NCI-H460 (cell line): ENCODE results near the gene BTD. TPM values are rescaled to one million over a fixed set of nuclear protein-coding genes. Genes with fewer than 3 reads are reported as not detected.
A peak's percentile ranks its signal among the peaks of the same experiment; 100 is the strongest.

ENCODE experiments used
- DNase-seq: peaks from one replicate; pipeline ENCODE4 v3.0.0-alpha.2; 2016; ENCODE audit warnings: low read depth; ENCODE audit errors: extremely low read depth
- polyA plus RNA-seq: library from polyadenylated mRNA; depleted of rRNA; stranded (reverse); fragments of >200 nt; gene quantifications from 2 replicates; pipeline ENCODE4 v1.2.3, GENCODE V29; 2014; cell fraction: nucleus; rRNA removed
- total RNA-seq: library from RNA; depleted of rRNA; stranded (reverse); fragments of >200 nt; shearing (Covaris generic); gene quantifications from 2 replicates; pipeline ENCODE4 v1.2.3, GENCODE V29; 2014; rRNA removed

Gene BTD
- total RNA-seq, result 18.1 and 23.6 TPM in 2 replicates
- polyA plus RNA-seq, result 25.7 and 29.1 TPM in 2 replicates

GRCh38 chr3:15601399-15602145 lies at the start of gene BTD, which contains the start of gene HACL1:
Gene BTD (plus strand): TSS chr3:15601745. CDS start chr3:15635440, 33,695 bp downstream.
Gene HACL1 (minus strand): TSS chr3:15601569. CDS start chr3:15601463, 106 bp downstream.
- peak; percentile 98 for DNase-seq

GRCh38 chr3:15551902-15552301 lies 49.6 kb upstream of the BTD start:
- no peak for DNase-seq

- DNase-seq, result no peak
Measured at GRCh38 chr3:15553749-15554148, 47.8 kb upstream of the BTD start.

- no peak for DNase-seq
Measured at GRCh38 chr3:15556512-15556911, 45.0 kb upstream of the BTD start.

- DNase-seq, result peak; percentile 52
Measured at GRCh38 chr3:15557511-15557946, 44.0 kb upstream of the BTD start.

GRCh38 chr3:15558581-15558980 lies 43.0 kb upstream of the BTD start:
- no peak for DNase-seq

GRCh38 chr3:15562560-15562959 lies 39.0 kb upstream of the BTD start:
- DNase-seq, result no peak

- no peak for DNase-seq
Measured at GRCh38 chr3:15563190-15563589, 38.4 kb upstream of the BTD start.

- no peak for DNase-seq
Measured at GRCh38 chr3:15572138-15572537, 29.4 kb upstream of the BTD start.

GRCh38 chr3:15575446-15575845 lies 26.1 kb upstream of the BTD start:
- no peak for DNase-seq

GRCh38 chr3:15576475-15576874 lies 25.1 kb upstream of the BTD start:
- DNase-seq, result no peak

- no peak for DNase-seq
Measured at GRCh38 chr3:15578289-15578867, 23.2 kb upstream of the BTD start.

- DNase-seq, result no peak
Measured at GRCh38 chr3:15579051-15579450, 22.5 kb upstream of the BTD start.

GRCh38 chr3:15581471-15582394 lies 19.8 kb upstream of the BTD start:
- DNase-seq, result no peak

- no peak for DNase-seq
Measured at GRCh38 chr3:15585111-15585845, 16.3 kb upstream of the BTD start.

GRCh38 chr3:15591242-15591641 lies 10.3 kb upstream of the BTD start:
- DNase-seq, result no peak

- DNase-seq, result no peak
Measured at GRCh38 chr3:15591928-15592327, 9.6 kb upstream of the BTD start.

GRCh38 chr3:15592968-15593367 lies 8.6 kb upstream of the BTD start:
- DNase-seq, result no peak

- DNase-seq, result no peak
Measured at GRCh38 chr3:15595955-15596354, 5.6 kb upstream of the BTD start.

- DNase-seq, result no peak
Measured at GRCh38 chr3:15601046-15601398, 523 bp upstream of the BTD start.
